Adrenal gland (tissue), 19 donors: Measurements from ENCODE around the gene PLEK2. TPM values are rescaled to one million over a fixed set of nuclear protein-coding genes. Genes with fewer than 3 reads are reported as not detected.

ENCODE experiments used
- DNase-seq, 7 donors: peaks; one replicate each; pipeline ENCODE4 v3.0.0-alpha.2; 2019 to 2020
- H3K27ac ChIP-seq, 5 donors: fragments of 200-600 bp; sonication (generic) in 4 of 5; 1 replicate in 3 of 5; 2 replicates in 2 of 5; pipeline versions ENCODE4 v1.5.1 to v1.8.0; 2016 to 2020; ENCODE audit warnings: mild to moderate bottlenecking in 1 of 5
- H3K27me3 ChIP-seq: fragments of 200-600 bp; 2 replicates; pipeline ENCODE4 v1.8.0; 2021
- H3K36me3 ChIP-seq, 2 donors: fragments of 200-600 bp; replicated peaks in 1 of 2; 1 replicate in 1 of 2; 2 replicates in 1 of 2; pipeline versions ENCODE4 v1.5.1 to v1.8.0; 2018 to 2022
- H3K4me1 ChIP-seq, 2 donors: fragments of 200-600 bp; replicated peaks in 1 of 2; 1 replicate in 1 of 2; 2 replicates in 1 of 2; pipeline versions ENCODE4 v1.5.1 to v1.8.0; 2018 to 2021
- H3K4me3 ChIP-seq, 4 donors: fragments of 200-600 bp; sonication (generic) in 3 of 4; one replicate each; pipeline ENCODE4 v1.5.1; 2016 to 2018
- H3K9me3 ChIP-seq, 3 donors: fragments of 200-600 bp; sonication (generic) in 1 of 3; replicated peaks in 1 of 3; 1 replicate in 2 of 3; 2 replicates in 1 of 3; pipeline versions ENCODE4 v1.5.1 to v1.8.0; 2016 to 2021
- POLR2A ChIP-seq, 2 donors: fragments of 450-650 bp; IDR thresholded peaks; one replicate each; pipeline ENCODE4 v1.6.1; 2017; ENCODE audit warnings: antibody characterized with exemption in 2 of 2, mild to moderate bottlenecking in 2 of 2, moderate library complexity in 1 of 2
- WGBS, 4 donors: extraction: QIAGEN DNeasy Blood & Tissue Kit in 2 of 4; methylation state at CpG; one replicate each; pipeline versions ENCODE4 v1.1.5 to v1.1.7; 2013 to 2017; 5-methylcytosine and 5-hydroxymethylcytosine counted together
- intact Hi-C, 2 donors: fragments of 100-400 bp; cut with DNase I; formaldehyde crosslinking; loops; one replicate each; pipeline versions ENCODE4 v1.14.1 to v1.15.0; 2022 to 2023
- long read RNA-seq, 10 donors: library from polyadenylated mRNA in 3 of 10; unstranded in 2 of 10; stranded (forward) in 1 of 10; transcript quantifications; one replicate each; pipeline ENCODE4 v2.0.0 and lab custom pipeline, GENCODE V29; 2021 to 2026
- polyA plus RNA-seq, 3 donors: library from polyadenylated mRNA; stranded (reverse); fragments of 200-250 nt in 2 of 3; fragments of 350-450 nt in 1 of 3; fragmentation: Illumina TruSeq in 1 of 3; extraction: RNeasy Lipid Tissue Mini Kit (QIAGEN cat#74804) in 1 of 3; gene quantifications; one replicate each; pipeline ENCODE4 v1.2.3, GENCODE V29; 2013 to 2014
- total RNA-seq, 9 donors: library from RNA; depleted of rRNA in 4 of 9; stranded (reverse); fragments of >200 nt in 4 of 9; fragments of 120-200 nt in 1 of 9; fragmentation: NEBNext Ultra II Directional in 1 of 9; extraction: Animal tissue kit (Norgen Biotek cat#: 25700) in 1 of 9; gene quantifications; one replicate each; pipeline versions ENCODE4 v1.1.0 to v1.2.4, GENCODE V29; 2013 to 2023
- TF ChIP-seq, protein P1 (sequence below), 6 experiments: fragments of 450-650 bp in 4 of 6; fragments of 200-600 bp in 2 of 6; sonication (generic) in 1 of 6; IDR thresholded peaks; 1 replicate in 5 of 6; 2 replicates in 1 of 6; pipeline versions ENCODE4 v1.5.1 to v1.8.0; 2016 to 2021; ENCODE audit warnings: antibody characterized with exemption in 6 of 6, mild to moderate bottlenecking in 2 of 6, moderate library complexity in 1 of 6
- donor health status: healthy with polysubstance abuse.
- donor health status: Bipolar disorder and iron deficiency.
- donor health status: DM: yes; HTN: yes; CAD: no.
- donor health status: DM: no; HTN: no; CAD: no.
- donor health status: DM: no; HTN: no; CAD: no.
- donor health status: DM: yes; HTN: yes; CAD: no.

PLEK2 gene
- 100 to 1,000 TPM in 2 of 9 donors, 10 to 100 TPM in 7; 19.6 to 384 (median 49.4) TPM for total RNA-seq
- 100 to 1,000 TPM in 1 of 3 donors, 10 to 100 TPM in 2; 35.8 to 339 (median 77.8) TPM for polyA plus RNA-seq
- long read RNA-seq, donor 1, transcript PLEK2-201 (9 exons, 1,549 nt), result major isoform, 21 of 60 reads
- long read RNA-seq, donor 1, partial matches to known transcripts, result 32 of 60 reads
- long read RNA-seq, donor 1, other reads (novel, unspliced or antisense), result 7 of 60 reads
- long read RNA-seq, donor 2, transcript PLEK2-201 (9 exons, 1,549 nt), result major isoform, 17 of 42 reads
- long read RNA-seq, donor 2, partial matches to known transcripts, result 25 of 42 reads
- long read RNA-seq, donor 2, other reads (novel, unspliced or antisense), result 0 of 42 reads
- long read RNA-seq, donor 3, transcript PLEK2-201 (9 exons, 1,549 nt), result major isoform, 31 of 62 reads
- long read RNA-seq, donor 3, partial matches to known transcripts, result 31 of 62 reads
- long read RNA-seq, donor 3, other reads (novel, unspliced or antisense), result 0 of 62 reads
- long read RNA-seq, donor 4, transcript PLEK2-201 (9 exons, 1,549 nt), result major isoform, 61 of 80 reads
- long read RNA-seq, donor 4, partial matches to known transcripts, result 12 of 80 reads
- long read RNA-seq, donor 4, other reads (novel, unspliced or antisense), result 7 of 80 reads
- long read RNA-seq, donor 5, transcript PLEK2-201 (9 exons, 1,549 nt), result major isoform, 86 of 100 reads
- long read RNA-seq, donor 5, partial matches to known transcripts, result 6 of 100 reads
- long read RNA-seq, donor 5, other reads (novel, unspliced or antisense), result 7 of 100 reads
- long read RNA-seq, donor 6, transcript PLEK2-201 (9 exons, 1,549 nt), result major isoform, 13 of 16 reads
- long read RNA-seq, donor 6, partial matches to known transcripts, result 0 of 16 reads
- long read RNA-seq, donor 6, other reads (novel, unspliced or antisense), result 3 of 16 reads
- long read RNA-seq, donor 7, transcript PLEK2-201 (9 exons, 1,549 nt), result major isoform, 5 of 12 reads
- long read RNA-seq, donor 7, partial matches to known transcripts, result 7 of 12 reads
- long read RNA-seq, donor 7, other reads (novel, unspliced or antisense), result 0 of 12 reads
- long read RNA-seq, donor 8, transcript PLEK2-201 (9 exons, 1,549 nt), result major isoform, 24 of 63 reads
- long read RNA-seq, donor 8, partial matches to known transcripts, result 27 of 63 reads
- long read RNA-seq, donor 8, other reads (novel, unspliced or antisense), result 12 of 63 reads
- long read RNA-seq, donor 9, transcript PLEK2-201 (9 exons, 1,549 nt), result major isoform, 20 of 65 reads
- long read RNA-seq, donor 9, partial matches to known transcripts, result 44 of 65 reads
- long read RNA-seq, donor 9, other reads (novel, unspliced or antisense), result 0 of 65 reads
- long read RNA-seq, donor 10, transcript PLEK2-201 (9 exons, 1,549 nt), result major isoform, 8 of 8 reads
- long read RNA-seq, donor 10, partial matches to known transcripts, result 0 of 8 reads
- long read RNA-seq, donor 10, other reads (novel, unspliced or antisense), result 0 of 8 reads

- Histone ChIP-seq H3K4me3 (peak within 1 kb of the TSS in 2 of 4 donors; percentile 39 to 70), H3K27me3 (no peaks in the 10 kb centered on the region), H3K9me3 (no peaks in the 10 kb centered on the region), H3K36me3 (no peaks in the 10 kb centered on the region), H3K27ac (peak within 1 kb of the TSS in 3 of 5 donors; percentile 27 to 59 (median 48)), H3K4me1 (peaks cover 13 to 22% of the 10 kb centered on the region in 2 donors)
- intact Hi-C loops, result no loop called here
- DNase-seq, result peak; percentile 60 to 76 (median 66)
- TF ChIP-seq, protein P1, sequence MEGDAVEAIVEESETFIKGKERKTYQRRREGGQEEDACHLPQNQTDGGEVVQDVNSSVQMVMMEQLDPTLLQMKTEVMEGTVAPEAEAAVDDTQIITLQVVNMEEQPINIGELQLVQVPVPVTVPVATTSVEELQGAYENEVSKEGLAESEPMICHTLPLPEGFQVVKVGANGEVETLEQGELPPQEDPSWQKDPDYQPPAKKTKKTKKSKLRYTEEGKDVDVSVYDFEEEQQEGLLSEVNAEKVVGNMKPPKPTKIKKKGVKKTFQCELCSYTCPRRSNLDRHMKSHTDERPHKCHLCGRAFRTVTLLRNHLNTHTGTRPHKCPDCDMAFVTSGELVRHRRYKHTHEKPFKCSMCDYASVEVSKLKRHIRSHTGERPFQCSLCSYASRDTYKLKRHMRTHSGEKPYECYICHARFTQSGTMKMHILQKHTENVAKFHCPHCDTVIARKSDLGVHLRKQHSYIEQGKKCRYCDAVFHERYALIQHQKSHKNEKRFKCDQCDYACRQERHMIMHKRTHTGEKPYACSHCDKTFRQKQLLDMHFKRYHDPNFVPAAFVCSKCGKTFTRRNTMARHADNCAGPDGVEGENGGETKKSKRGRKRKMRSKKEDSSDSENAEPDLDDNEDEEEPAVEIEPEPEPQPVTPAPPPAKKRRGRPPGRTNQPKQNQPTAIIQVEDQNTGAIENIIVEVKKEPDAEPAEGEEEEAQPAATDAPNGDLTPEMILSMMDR (IDR thresholded peaks at IDR 0.05), result no peak
- TF ChIP-seq POLR2A (IDR thresholded peaks at IDR 0.05), result peak in 1 of 2 donors; percentile 51
- 4 to 23% (median 6%) methylated on average over 10 to 63 of the region's 63 CpGs for WGBS, 4 donors
Measured at GRCh38 chr14:67411820-67412421, at the start of gene PLEK2. Gene PLEK2 (minus strand): TSS chr14:67412165. CDS start chr14:67412059, 106 bp downstream.

DNA sequence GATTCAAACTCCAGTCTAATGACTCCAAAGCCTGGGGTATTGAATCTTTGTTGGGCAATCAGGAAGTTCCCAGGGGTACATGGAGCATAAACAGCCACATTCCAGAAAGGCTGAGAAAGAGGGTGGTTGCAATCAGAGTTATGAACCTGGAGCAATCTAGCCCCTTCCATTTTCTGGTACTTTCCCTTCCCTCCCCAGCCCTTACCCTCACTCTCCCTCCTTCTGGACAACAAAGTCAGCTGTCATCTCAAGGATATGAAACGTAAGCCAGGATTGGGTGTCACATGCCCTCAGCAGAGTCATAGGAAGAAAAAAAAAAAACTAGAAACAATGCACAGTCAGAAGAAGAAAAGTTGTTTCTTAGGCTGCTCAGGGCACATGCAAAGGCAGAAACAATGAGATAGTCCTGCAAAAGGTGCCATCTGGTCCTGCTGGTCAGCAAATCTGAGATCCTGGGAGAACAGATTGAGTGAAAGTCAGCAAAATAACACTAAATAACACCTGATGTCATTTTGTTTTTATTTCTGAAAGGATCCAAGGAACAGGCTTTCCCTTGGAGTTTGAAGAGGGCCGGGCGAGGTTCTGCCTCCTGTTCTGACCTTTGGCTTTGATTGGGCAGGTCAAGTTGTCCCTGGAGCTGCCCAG, 49.5 kb upstream of the PLEK2 start:
- intact Hi-C loops, result no loop called here

GRCh38 chr14:67459336-67459735, 47.4 kb upstream of the PLEK2 start:
- no peaks in the 10 kb centered on the region for H3K9me3 ChIP-seq
- intact Hi-C loops, result no loop called here
- peaks cover 9 to 12% of the 10 kb centered on the region in 2 donors for H3K4me1 ChIP-seq
- no peak overlapping the region for H3K4me3 ChIP-seq
- TF ChIP-seq, protein P1 (IDR thresholded peaks at IDR 0.05), result no peak
- no peak for TF ChIP-seq POLR2A (IDR thresholded peaks at IDR 0.05)
- no peak for DNase-seq
- H3K27me3 ChIP-seq, result no peaks in the 10 kb centered on the region
- no peaks in the 10 kb centered on the region for H3K36me3 ChIP-seq
- WGBS, 4 donors, result 88 to 92% (median 89%) methylated on average over 5 of the region's 5 CpGs
- no peak overlapping the region for H3K27ac ChIP-seq

More for the DNA sequence above, 49.5 kb upstream of the PLEK2 start:
- H3K4me3 ChIP-seq, result no peak overlapping the region
- H3K27me3 ChIP-seq, result no peaks in the 10 kb centered on the region
- 14 to 48% (median 41%) methylated on average over 3 of the region's 3 CpGs for WGBS, 4 donors
- H3K36me3 ChIP-seq, result no peaks in the 10 kb centered on the region
- TF ChIP-seq, protein P1 (IDR thresholded peaks at IDR 0.05), result no peak
- peak in 1 of 2 donors; percentile 49 for TF ChIP-seq POLR2A (IDR thresholded peaks at IDR 0.05)
- peak overlapping the region; percentile 34 to 89 (median 83) for H3K27ac ChIP-seq
- peak; percentile 39 to 74 (median 64) for DNase-seq
- peaks cover 9 to 12% of the 10 kb centered on the region in 2 donors for H3K4me1 ChIP-seq
- no peaks in the 10 kb centered on the region for H3K9me3 ChIP-seq
